Measurements from ENCODE around the gene FGF3.

FGF3 gene

GRCh38 chr11:69852056-69852455, 32.8 kb upstream of the FGF3 start:
- H3K4me3 ChIP-seq (ENCODE audit: low read depth, low read length), result no peak overlapping the region
- DNase-seq, result no peak
- no peaks in the 10 kb centered on the region for H3K4me1 ChIP-seq
- no peaks in the 10 kb centered on the region for H3K36me3 ChIP-seq
- H3K27me3 ChIP-seq, result peaks cover 10% of the 10 kb centered on the region; the same call in 1 of the 2 replicates
- TF ChIP-seq, protein P1, sequence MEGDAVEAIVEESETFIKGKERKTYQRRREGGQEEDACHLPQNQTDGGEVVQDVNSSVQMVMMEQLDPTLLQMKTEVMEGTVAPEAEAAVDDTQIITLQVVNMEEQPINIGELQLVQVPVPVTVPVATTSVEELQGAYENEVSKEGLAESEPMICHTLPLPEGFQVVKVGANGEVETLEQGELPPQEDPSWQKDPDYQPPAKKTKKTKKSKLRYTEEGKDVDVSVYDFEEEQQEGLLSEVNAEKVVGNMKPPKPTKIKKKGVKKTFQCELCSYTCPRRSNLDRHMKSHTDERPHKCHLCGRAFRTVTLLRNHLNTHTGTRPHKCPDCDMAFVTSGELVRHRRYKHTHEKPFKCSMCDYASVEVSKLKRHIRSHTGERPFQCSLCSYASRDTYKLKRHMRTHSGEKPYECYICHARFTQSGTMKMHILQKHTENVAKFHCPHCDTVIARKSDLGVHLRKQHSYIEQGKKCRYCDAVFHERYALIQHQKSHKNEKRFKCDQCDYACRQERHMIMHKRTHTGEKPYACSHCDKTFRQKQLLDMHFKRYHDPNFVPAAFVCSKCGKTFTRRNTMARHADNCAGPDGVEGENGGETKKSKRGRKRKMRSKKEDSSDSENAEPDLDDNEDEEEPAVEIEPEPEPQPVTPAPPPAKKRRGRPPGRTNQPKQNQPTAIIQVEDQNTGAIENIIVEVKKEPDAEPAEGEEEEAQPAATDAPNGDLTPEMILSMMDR (IDR thresholded peaks at IDR 0.05; ENCODE audit: low read depth, low read length), result no peak
- peaks cover 16% of the 10 kb centered on the region for H3K9me3 ChIP-seq

DNA sequence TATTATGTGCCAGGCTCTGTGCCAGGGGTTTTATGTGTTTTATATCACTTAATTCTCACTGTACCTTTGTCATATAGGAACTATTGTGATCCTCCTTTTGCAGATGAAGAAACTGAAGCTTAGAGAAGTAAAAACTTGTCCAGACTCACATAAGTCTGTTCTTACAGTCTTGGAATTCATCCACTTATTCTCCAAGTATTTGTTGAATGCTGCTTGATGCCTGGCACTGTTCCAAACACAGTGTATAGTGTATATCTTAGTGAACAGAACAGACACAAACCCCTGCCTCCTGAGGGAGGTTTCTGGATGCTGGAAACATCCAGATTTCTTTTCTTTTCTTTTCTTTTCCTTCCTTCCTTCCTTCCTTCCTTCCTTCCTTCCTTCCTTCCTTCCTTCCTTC, 29.0 kb upstream of the FGF3 start:
- no peaks in the 10 kb centered on the region for H3K36me3 ChIP-seq
- TF ChIP-seq, protein P1 (IDR thresholded peaks at IDR 0.05; ENCODE audit: low read depth, low read length), result no peak
- no peak for DNase-seq
- no peaks in the 10 kb centered on the region for H3K4me1 ChIP-seq
- H3K4me3 ChIP-seq (ENCODE audit: low read depth, low read length), result no peak overlapping the region
- peaks cover 16% of the 10 kb centered on the region for H3K9me3 ChIP-seq
- H3K27me3 ChIP-seq, result peaks cover 10% of the 10 kb centered on the region; the same call in 1 of the 2 replicates

GRCh38 chr11:69844396-69844795, 25.2 kb upstream of the FGF3 start:
- TF ChIP-seq, protein P1 (IDR thresholded peaks at IDR 0.05; ENCODE audit: low read depth, low read length), result no peak
- Histone ChIP-seq H3K36me3 (no peaks in the 10 kb centered on the region), H3K9me3 (no peaks in the 10 kb centered on the region), H3K27me3 (no peaks in the 10 kb centered on the region), H3K4me3 (ENCODE audit: low read depth, low read length) (no peak overlapping the region), H3K4me1 (peaks cover 8% of the 10 kb centered on the region)
- no peak for DNase-seq

DNA sequence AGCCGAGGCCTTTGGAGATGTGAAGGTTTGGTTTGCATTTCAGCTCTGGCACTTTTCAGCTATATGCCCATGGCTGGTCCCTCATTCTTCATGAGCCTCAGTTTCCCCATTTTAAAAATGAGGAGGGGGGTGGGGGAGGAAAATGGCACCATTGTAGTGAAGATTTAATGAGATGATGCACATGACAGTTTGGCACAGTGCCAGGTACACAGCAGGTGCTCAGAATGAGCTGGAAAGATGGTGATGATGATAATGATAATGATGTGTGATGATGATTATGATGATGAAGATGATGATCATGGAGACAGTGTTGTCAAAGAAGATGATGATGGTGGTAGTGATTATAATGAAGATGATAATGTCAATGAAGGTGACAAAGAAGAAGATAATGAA, 24.3 kb upstream of the FGF3 start:
- H3K9me3 ChIP-seq, result no peaks in the 10 kb centered on the region
- no peaks in the 10 kb centered on the region for H3K36me3 ChIP-seq
- H3K4me3 ChIP-seq (ENCODE audit: low read depth, low read length), result no peak overlapping the region
- H3K4me1 ChIP-seq, result peaks cover 8% of the 10 kb centered on the region
- TF ChIP-seq, protein P1 (IDR thresholded peaks at IDR 0.05; ENCODE audit: low read depth, low read length), result no peak
- no peak for DNase-seq
- no peaks in the 10 kb centered on the region for H3K27me3 ChIP-seq

GRCh38 chr11:69842746-69843528, 23.7 kb upstream of the FGF3 start:
- DNase-seq, result no peak
- peaks cover 8% of the 10 kb centered on the region for H3K4me1 ChIP-seq
- no peak overlapping the region for H3K4me3 ChIP-seq (ENCODE audit: low read depth, low read length)
- TF ChIP-seq, protein P1 (IDR thresholded peaks at IDR 0.05; ENCODE audit: low read depth, low read length), result no peak
- no peaks in the 10 kb centered on the region for H3K36me3 ChIP-seq
- H3K27me3 ChIP-seq, result no peaks in the 10 kb centered on the region
- H3K9me3 ChIP-seq, result no peaks in the 10 kb centered on the region

All from BE2C (cell line).